Measurements from ENCODE around the gene TCF7. TPM values are rescaled to one million over a fixed set of nuclear protein-coding genes. Genes with fewer than 3 reads are reported as not detected.

Gene TCF7
- total RNA-seq, 1 experiment from 2014 or later, result 18.2 TPM

- H3K4me1 Mint-ChIP-seq, result peaks cover 14 to 16% of the 10 kb centered on the region in 2 experiments
- Histone ChIP-seq H2BK15ac (ENCODE audit: low read depth, low read length) (no peak overlapping the region), H4K20me1 (ENCODE audit: control insufficient read depth, insufficient read depth, insufficient read length) (peaks cover 3% of the 10 kb centered on the region), H3K4ac (ENCODE audit: low read depth, low read length) (no peak overlapping the region), H4K8ac (replicated peaks; ENCODE audit: insufficient read length, low read depth, low read length) (no peak overlapping the region), H3K27ac (ENCODE audit: insufficient read length, low read depth, low read length) (no peak overlapping the region), H2BK12ac (ENCODE audit: insufficient read length, low read depth, low read length) (no peak overlapping the region), H4K5ac (ENCODE audit: insufficient read length, low read depth, low read length) (no peak overlapping the region), H3K23me2 (ENCODE audit: insufficient read length, low read depth, low read length, poor library complexity, severe bottlenecking) (peaks cover 14% of the 10 kb centered on the region), H2AFZ (ENCODE audit: low read length) (no peak overlapping the region), H3K79me1 (ENCODE audit: insufficient read depth, low read depth, low read length, poor library complexity, severe bottlenecking) (no peaks in the 10 kb centered on the region), H4K91ac (ENCODE audit: insufficient read length, low read depth, low read length) (no peak overlapping the region), H3K4me2 (ENCODE audit: insufficient read depth, insufficient read length, low read length) (no peak overlapping the region), H2BK120ac (ENCODE audit: low read depth, low read length, poor library complexity, severe bottlenecking) (no peak overlapping the region), H2AK5ac (ENCODE audit: insufficient read length, low read length) (no peak overlapping the region), H3K9ac (ENCODE audit: extremely low read depth, insufficient read length, low read length) (no peak overlapping the region), H2BK20ac (ENCODE audit: low read depth, low read length, poor library complexity, severe bottlenecking) (no peak overlapping the region), H3K18ac (ENCODE audit: insufficient read length, low read depth, low read length) (no peak overlapping the region), H2BK5ac (ENCODE audit: insufficient read length, low read length) (no peak overlapping the region), H3K9me3 (ENCODE audit: control insufficient read depth, low read depth, low read length) (no peaks in the 10 kb centered on the region), H3K23ac (ENCODE audit: insufficient read length, low read depth, low read length) (no peak overlapping the region), H3K4me1 (ENCODE audit: insufficient read depth, low read length) (no peaks in the 10 kb centered on the region), H3K27me3 (ENCODE audit: insufficient read depth, low read length) (peaks cover 22% of the 10 kb centered on the region), H3K14ac (ENCODE audit: insufficient read depth, low read length) (no peak overlapping the region), H3T11ph (ENCODE audit: low read length) (no peak overlapping the region), H3K56ac (ENCODE audit: insufficient read length, low read depth, low read length) (no peak overlapping the region), H3K79me2 (ENCODE audit: insufficient read depth, low read length) (no peaks in the 10 kb centered on the region)
- H3K4me3 Mint-ChIP-seq, result no peak overlapping the region
- H3K27ac Mint-ChIP-seq, result no peak overlapping the region
- DNase-seq, result no peak
- H3K27me3 Mint-ChIP-seq (ENCODE audit: low read depth), result peaks cover 53% of the 10 kb centered on the region
- peaks cover 0 to 5% (median 4%) of the 10 kb centered on the region in 3 experiments; a peak in 4 of 7 replicates for H3K36me3 Mint-ChIP-seq (ENCODE audit: insufficient read depth in 1 of 3, low read depth in 3 of 3)
- TF ChIP-seq CTCF (conservative IDR thresholded peaks at IDR 0.05), result no peak
- H3K9me3 Mint-ChIP-seq, result no peaks in the 10 kb centered on the region; a peak in 1 of 5 replicates
- no CpG with 5 or more reads among the region's 6 CpGs for WGBS (ENCODE audit: extremely low coverage, insufficient read length, low lambda C conversion rate)
Observed at GRCh38 chr5:134111741-134112647, 2.5 kb upstream of the TCF7 start.

Data from H9 (cell line).